GM12865 (cell line): ENCODE data around the gene IVNS1ABP.
"Not testable (repeated sequence)": the region's sequence is repeated elsewhere in the genome, so short reads cannot be mapped to it uniquely, and the experiment has no call there.

Experiments used
- DNase-seq: peaks from one replicate; pipeline ENCODE4 v3.0.0; 2010; ENCODE audit warnings: low read depth
- H3K4me3 ChIP-seq: 2 replicates; pipeline ENCODE4 v1.5.1; 2011; ENCODE audit warnings: mild to moderate bottlenecking, low read depth, low read length, control low read depth
- TF ChIP-seq, protein P1 (sequence below): IDR thresholded peaks from 2 replicates; pipeline ENCODE4 v1.5.1; 2011; ENCODE audit warnings: low read length, control low read depth, low read depth, inconsistent platforms; ENCODE audit not compliant: insufficient read depth; ENCODE audit errors: missing control alignments

Gene IVNS1ABP

DNA sequence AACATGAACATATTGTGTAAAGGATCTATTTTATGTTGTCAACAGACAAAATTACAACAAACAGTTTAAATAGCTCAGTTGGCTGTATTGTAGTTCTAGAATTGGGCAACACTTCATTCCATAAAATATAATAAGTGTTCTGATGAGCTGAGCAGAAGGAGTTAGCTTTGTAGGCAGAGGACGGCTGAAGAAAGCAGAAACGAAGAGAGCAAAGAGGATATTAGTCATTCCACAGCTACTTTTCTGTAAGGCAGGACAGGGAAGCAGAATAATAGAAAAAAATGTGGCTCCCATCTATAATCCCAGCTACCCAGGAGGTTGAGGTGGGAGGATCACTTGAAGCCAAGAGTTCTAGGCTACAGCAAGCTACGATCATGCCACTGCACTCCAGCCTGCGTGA is 20.2 kb upstream of the IVNS1ABP start:
- DNase-seq, result no peak
- H3K4me3 ChIP-seq, result no peak overlapping the region
- TF ChIP-seq, protein P1, sequence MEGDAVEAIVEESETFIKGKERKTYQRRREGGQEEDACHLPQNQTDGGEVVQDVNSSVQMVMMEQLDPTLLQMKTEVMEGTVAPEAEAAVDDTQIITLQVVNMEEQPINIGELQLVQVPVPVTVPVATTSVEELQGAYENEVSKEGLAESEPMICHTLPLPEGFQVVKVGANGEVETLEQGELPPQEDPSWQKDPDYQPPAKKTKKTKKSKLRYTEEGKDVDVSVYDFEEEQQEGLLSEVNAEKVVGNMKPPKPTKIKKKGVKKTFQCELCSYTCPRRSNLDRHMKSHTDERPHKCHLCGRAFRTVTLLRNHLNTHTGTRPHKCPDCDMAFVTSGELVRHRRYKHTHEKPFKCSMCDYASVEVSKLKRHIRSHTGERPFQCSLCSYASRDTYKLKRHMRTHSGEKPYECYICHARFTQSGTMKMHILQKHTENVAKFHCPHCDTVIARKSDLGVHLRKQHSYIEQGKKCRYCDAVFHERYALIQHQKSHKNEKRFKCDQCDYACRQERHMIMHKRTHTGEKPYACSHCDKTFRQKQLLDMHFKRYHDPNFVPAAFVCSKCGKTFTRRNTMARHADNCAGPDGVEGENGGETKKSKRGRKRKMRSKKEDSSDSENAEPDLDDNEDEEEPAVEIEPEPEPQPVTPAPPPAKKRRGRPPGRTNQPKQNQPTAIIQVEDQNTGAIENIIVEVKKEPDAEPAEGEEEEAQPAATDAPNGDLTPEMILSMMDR, result no peak

DNA sequence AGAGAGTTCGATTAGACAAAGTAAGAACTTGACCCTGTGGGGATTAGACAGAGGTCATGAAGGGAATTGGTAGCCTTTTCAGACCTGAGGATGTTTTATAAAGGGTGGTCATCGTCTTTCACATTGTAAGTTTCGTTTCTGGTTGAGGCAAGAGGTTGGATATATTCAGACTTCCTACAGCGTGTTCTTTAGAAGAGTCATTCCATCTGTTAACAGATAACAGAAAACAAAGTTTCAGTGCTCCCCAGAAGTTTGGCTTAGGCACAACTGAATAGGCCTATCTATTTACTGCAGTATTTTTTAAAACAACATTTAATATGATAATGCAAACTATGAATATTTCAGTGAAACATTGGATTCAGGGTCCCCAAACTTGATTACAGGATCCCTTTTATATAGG is 17.1 kb upstream of the IVNS1ABP start:
- TF ChIP-seq, protein P1, result no peak
- no peak overlapping the region for H3K4me3 ChIP-seq
- DNase-seq, result no peak

DNA sequence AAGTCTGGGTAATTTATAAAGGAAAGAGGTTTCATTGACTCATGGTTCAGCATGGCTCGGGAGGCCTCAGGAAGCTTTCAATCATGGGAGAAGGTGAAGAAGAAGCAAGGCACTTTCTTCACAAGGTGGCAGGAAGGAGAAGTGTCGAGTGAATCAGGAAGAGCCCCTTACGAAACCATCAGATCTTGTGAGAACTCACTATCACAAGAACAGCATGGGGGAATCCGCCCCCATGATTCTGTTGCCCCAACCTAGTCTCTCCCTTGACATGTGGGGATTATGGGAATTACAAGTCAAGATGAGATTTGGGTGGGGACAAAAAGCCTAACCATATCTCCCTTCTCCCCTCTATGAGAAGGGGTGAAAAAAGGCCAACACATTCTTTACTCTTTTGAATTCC is 11.2 kb upstream of the IVNS1ABP start:
- no peak overlapping the region for H3K4me3 ChIP-seq
- DNase-seq, result no peak
- TF ChIP-seq, protein P1, result no peak

DNA sequence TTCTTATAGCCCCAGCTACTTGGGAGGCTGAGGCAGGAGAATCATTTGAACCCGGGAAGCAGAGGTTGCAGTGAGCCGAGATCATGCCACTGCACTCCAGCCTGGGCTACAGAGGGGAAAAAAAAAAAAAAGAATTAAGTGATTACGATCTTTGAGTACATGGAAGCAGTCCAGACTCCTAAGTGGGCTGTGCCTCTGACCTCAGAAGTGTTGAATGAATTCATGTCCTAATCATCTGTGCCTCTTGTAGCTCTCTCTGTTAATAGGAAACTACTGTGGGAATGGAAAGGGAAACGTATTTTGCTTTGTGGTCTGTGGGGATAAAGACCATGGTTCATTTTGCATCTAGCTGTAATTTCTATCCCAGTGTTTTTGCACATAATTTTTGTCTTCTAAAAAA is 8.4 kb upstream of the IVNS1ABP start:
- TF ChIP-seq, protein P1, result no peak
- H3K4me3 ChIP-seq, result no peak overlapping the region
- no peak for DNase-seq

DNA sequence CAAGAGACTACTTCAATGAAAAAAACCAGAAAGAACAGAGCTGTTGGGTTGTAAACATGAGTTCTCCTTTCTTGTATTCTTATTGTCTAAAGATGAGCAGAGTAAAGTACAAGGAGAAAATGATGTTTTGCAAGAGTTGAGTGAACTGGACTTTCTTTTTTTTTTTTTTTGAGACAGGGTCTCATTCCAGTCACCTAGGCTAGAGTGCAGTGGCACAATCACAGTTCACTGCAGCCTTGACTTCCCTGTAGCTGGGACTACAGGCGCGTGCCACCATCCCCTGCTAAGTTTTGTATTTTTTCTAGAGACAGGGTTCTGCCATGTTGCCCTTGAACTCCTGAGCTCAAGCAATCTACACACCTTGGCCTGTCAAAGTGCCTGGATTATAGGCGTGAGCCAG is 7.1 kb upstream of the IVNS1ABP start:
- TF ChIP-seq, protein P1, result no peak
- no peak for DNase-seq
- H3K4me3 ChIP-seq, result no peak overlapping the region

DNA sequence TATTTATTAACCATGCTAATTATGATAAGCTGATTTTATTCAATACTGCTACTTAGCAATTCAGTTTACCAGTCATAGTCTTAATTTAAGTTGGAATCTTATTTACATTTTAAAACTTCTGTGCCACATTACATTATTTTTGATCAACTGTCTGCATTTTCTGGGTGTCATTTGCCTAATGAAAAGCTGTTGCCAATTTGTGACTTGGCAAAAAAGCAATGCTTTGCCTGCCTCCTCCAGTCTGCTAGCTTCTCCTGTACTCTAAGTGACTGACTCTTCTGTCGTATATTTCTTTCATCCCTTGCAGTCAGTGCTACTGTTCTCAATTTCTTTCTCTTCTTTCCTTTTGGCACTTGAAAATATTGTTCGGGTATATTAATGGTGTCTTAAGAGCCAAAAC is 5.6 kb upstream of the IVNS1ABP start:
- H3K4me3 ChIP-seq, result no peak overlapping the region
- TF ChIP-seq, protein P1, result no peak
- no peak for DNase-seq

DNA sequence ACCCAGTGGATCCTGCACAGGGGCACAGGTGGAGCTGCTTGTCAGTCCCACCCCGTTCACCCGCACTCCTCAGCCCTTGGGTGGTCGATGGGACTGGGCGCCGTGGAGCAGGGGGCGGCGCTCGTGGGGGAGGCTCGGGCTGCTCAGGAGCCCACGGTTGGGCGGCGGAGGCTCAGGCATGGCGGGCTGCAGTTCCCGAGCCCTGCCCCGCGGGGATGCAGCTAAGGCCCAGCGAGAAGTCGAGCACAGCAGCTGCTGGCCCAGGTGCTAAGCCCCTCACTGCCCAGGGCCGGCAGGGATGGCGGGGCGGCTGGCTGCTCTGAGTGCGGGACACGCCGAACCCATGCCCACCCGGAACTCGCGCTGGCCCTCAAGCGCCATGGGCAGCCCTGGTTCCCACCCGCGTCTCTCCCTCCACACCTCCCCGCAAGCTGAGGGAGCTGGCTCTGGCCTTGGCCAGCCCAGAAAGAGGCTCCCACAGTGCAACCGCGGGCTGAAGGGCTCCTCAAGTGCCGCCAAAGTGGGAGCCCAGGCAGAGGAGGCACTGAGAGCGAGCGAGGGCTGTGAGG is 4.7 kb upstream of the IVNS1ABP start:
- DNase-seq, H3K4me3 ChIP-seq: not testable (repeated sequence)

DNA sequence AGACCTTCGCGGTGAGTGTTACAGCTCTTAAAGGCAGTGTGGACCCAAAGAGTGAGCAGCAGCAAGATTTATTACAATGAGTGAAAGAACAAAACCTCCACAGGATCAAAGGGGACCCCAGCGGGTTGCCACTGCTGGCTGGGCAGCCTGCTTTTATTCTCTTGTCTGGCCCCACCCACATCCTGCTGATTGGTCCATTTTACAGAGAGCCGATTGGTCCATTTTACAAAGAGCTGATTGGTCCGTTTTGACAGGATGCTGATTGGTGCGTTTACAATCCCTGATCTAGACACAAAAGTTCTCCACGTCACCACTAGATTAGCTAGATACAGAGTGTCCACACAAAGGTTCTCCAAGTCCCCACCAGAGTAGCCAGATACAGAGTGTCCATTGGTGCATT is 4.1 kb upstream of the IVNS1ABP start:
- not testable (repeated sequence) for H3K4me3 ChIP-seq, DNase-seq
